GM06990 (cell line): ENCODE measurements around the gene CCDC126.
"Not testable (repeated sequence)": the region's sequence is repeated elsewhere in the genome, so short reads cannot be mapped to it uniquely, and the experiment has no call there.

Experiments used
- DNase-seq: peaks from one replicate; pipeline ENCODE4 v3.0.0-alpha.2; 2011; ENCODE audit not compliant: insufficient read length; ENCODE audit errors: extremely low read depth
- H3K27me3 ChIP-seq: replicated peaks from 2 replicates; pipeline ENCODE4 v1.6.0; 2011; ENCODE audit warnings: low read length; ENCODE audit not compliant: control insufficient read depth, insufficient read depth
- H3K36me3 ChIP-seq: 2 replicates; pipeline ENCODE4 v1.5.1; 2011; ENCODE audit warnings: low read length; ENCODE audit not compliant: control insufficient read depth, insufficient read depth
- H3K4me3 ChIP-seq: replicated peaks from 2 replicates; pipeline ENCODE4 v1.5.1; 2011; ENCODE audit warnings: low read depth, mild to moderate bottlenecking, control low read depth, low read length
- TF ChIP-seq, protein P1 (sequence below): IDR thresholded peaks from 2 replicates; pipeline ENCODE4 v1.5.1; 2011; ENCODE audit warnings: low read length, control low read depth, mild to moderate bottlenecking, inconsistent platforms; ENCODE audit not compliant: insufficient read depth, poor library complexity, severe bottlenecking

Gene CCDC126

DNA sequence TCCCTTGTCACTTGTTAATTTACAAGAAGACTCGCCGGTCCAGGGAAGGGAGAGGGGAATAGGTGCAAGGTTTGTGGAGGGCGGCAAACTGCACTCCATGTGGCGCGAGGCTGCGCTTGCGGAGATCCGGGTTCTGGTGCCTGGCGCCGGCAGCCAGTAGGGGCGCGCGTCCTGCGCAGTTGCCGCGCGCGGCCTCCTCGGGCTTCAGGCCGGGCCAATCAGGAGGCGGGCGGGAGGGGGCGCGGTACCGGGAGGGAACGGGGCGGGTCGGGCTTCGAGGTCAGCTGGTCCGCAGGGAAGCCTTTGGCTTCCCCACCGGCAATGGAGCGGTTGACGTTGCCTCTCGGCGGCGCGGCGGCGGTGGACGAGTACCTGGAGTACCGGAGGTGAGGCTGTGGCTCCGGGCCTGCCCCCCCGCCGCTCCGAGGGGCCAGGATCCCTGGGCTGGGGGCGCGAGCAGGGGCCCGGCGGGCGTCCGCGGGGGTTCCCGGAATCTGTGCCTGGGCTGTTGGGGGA is 82.8 kb downstream of the CCDC126 start, which contains the start of gene FAM221A:
Gene FAM221A, plus strand, starts transcription at position 302 of the 516 bp plus-strand sequence. Its CDS starts 20 bp downstream, at position 322.
- Histone ChIP-seq H3K4me3 (peak within 1 kb of the TSS; percentile 84), H3K36me3 (no peaks in the 10 kb centered on the region), H3K27me3 (no peaks in the 10 kb centered on the region)
- TF ChIP-seq, protein P1, sequence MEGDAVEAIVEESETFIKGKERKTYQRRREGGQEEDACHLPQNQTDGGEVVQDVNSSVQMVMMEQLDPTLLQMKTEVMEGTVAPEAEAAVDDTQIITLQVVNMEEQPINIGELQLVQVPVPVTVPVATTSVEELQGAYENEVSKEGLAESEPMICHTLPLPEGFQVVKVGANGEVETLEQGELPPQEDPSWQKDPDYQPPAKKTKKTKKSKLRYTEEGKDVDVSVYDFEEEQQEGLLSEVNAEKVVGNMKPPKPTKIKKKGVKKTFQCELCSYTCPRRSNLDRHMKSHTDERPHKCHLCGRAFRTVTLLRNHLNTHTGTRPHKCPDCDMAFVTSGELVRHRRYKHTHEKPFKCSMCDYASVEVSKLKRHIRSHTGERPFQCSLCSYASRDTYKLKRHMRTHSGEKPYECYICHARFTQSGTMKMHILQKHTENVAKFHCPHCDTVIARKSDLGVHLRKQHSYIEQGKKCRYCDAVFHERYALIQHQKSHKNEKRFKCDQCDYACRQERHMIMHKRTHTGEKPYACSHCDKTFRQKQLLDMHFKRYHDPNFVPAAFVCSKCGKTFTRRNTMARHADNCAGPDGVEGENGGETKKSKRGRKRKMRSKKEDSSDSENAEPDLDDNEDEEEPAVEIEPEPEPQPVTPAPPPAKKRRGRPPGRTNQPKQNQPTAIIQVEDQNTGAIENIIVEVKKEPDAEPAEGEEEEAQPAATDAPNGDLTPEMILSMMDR = peak; percentile 70
- peak; percentile 86 for DNase-seq

DNA sequence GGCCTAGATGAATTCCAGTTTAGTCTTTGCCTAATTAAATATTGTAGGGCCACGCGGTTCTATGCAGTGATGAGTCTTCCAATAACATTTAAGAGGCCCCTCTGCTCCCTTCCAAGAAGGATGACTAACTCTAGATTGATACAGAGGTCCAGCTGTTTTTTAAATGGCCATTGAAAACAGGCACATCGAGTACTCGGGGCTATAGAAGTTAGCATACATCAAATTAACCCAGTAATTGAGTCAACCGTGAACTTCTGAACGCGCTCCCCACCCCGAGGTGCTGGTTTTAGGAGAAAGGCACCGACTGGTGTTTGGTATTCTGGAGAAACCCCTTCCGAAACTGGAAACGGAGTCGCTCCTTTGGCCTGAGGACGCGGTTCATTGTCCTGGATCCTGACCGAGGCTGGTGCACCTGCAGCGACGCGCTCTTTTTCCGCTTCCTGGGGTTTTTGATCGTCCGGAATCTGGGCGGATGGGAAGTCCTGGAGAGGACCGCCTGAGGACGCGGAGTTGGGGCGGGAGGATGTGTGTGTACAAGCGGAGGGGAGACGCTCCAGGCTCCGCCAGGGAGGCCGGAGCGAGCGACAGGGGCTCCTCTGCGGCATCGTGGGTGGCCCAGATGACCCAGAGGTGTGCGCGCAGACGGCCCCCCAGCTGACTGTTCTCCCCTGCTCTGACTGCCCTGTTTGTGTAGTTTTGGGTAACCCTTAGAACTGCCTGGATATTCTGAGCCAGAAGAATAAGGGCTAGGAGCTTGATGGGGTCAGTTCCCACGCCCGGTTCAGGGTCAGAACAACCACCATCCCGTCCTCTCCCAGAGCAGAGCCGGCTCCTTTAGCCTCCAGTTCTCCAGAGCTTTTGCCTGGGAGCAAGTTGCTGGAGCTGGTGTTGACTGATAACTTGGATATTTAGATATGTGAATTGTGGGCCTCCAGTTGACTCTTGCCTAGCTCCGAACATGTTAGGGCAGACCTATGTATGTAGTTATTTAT is 83.5 kb downstream of the CCDC126 start:
- TF ChIP-seq, protein P1 = no peak
- Histone ChIP-seq H3K27me3 (no peaks in the 10 kb centered on the region), H3K4me3 (peak overlapping the region; percentile 84), H3K36me3 (no peaks in the 10 kb centered on the region)
- DNase-seq = peak; percentile 65

DNA sequence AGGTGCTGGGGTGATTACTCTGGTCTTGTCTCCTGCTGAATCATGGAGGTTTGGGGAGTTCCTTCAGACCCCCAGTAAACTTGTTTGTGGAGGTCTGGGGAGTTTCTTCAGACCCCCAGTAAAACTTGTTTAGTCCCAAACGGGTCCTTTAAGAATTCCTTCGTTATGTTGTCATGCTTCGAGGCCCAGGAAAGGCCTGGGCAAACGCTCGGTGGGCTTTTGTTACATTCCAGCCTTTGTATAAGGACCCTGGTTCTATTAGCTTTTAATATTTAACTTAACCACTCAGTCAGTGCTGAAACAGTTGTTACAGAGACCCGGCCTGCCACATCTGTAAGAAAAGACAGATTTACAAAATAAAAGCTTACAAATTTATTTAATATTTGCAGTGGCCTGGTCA is 86.9 kb downstream of the CCDC126 start:
- not testable (repeated sequence) for DNase-seq, H3K36me3 ChIP-seq, H3K27me3 ChIP-seq, H3K4me3 ChIP-seq

DNA sequence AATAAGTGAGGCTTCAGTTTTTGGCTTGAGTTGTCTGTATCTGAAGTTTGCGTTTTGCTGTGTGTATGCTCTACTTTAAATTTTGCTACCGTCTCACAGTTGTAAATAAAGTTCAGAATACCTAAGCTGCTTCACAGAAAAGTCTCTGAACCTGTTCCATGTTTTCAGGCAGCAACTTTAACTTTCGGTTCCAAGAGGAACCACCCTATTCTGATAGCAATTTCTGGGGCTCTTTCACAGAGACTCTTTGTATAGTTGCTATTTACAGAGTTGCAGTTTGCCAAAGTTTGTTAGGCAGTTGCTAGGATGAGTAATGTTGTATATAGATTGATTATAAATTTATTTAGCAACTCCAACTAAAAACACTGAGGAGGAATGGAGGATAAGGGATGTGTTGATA is 88.5 kb downstream of the CCDC126 start:
- DNase-seq = no peak
- no peaks in the 10 kb centered on the region for H3K36me3 ChIP-seq
- TF ChIP-seq, protein P1 = no peak
- H3K4me3 ChIP-seq = no peak overlapping the region
- H3K27me3 ChIP-seq = no peaks in the 10 kb centered on the region

DNA sequence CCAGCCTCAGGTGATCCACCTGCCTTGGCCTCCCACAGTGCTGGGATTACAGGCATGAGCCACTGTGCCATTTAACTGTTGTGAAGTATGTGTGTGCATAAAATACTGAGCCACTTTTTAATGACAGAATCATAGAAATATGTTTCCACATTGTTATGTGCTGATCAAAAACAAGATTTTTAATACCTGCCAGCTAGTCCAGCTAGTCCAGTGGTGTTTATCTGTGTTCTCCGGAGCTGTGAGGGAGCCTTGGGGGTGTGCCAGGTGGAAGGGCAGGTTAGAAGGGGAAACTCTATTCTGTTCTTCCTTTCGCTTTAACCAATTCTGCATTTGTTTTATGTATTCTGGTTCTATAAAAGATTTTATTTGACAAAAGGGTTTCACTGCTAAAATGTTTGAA is 89.8 kb downstream of the CCDC126 start:
- Histone ChIP-seq H3K27me3 (no peaks in the 10 kb centered on the region), H3K4me3 (no peak overlapping the region), H3K36me3 (no peaks in the 10 kb centered on the region; the same call in 1 of the 2 replicates)
- TF ChIP-seq, protein P1 = no peak
- no peak for DNase-seq

DNA sequence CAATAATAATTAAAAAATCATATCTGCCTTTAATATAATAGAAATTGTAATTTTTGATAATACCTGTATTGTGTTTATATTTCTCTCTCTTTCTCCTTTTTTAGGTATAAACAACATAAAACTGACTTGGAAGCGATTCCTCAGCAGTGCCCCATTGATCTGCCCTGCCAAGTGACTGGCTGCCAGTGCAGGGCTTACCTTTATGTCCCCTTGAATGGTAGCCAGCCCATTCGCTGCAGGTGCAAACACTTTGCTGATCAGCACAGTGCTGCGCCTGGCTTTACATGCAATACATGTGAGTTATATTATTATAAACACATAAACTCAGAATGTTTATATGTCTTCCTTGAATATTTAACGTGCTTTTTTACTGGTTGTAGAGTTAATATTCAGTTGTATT is 92.0 kb downstream of the CCDC126 start:
- TF ChIP-seq, protein P1 = no peak
- H3K4me3 ChIP-seq = no peak overlapping the region
- H3K36me3 ChIP-seq = peaks cover 2% of the 10 kb centered on the region

More for the DNA sequence above, 92.0 kb downstream of the CCDC126 start:
- no peak for DNase-seq
- H3K27me3 ChIP-seq = no peaks in the 10 kb centered on the region
